Femur (tissue), 1 donor: ENCODE data around the gene ACRBP.

Experiments
- DNase-seq: peaks from one replicate; pipeline ENCODE4 v3.0.0-alpha.2; 2017

The ACRBP gene

GRCh38 chr12:6647083-6647604 is at the start of gene ACRBP:
Gene ACRBP, minus strand, starts transcription at chr12:6647432. Its CDS starts 66 bp downstream, at chr12:6647366.
- peak; percentile 76 for DNase-seq

- no peak for DNase-seq
Observed at GRCh38 chr12:6695313-6696045, 48.2 kb upstream of the ACRBP start.

DNA sequence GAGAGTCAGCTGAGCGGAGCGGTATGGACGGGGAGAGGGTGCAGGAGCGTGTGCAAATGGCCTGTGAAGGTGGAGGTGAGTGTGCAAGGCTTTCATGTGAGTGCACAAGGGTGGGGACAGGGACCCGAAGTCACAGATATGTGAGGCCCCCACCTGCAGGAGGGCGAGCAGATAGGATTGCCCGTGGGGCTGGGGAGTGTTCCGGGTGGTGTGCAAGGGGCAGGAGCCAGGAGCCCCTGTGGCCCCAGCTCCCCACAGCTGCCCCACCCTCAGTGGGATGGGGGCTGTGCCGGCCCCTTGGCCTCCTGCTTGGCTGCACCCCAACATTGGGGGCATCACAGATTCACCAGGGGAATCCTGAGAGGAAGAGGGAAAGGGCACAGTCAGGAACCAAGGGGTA is 47.5 kb upstream of the ACRBP start:
- no peak for DNase-seq

GRCh38 chr12:6693832-6694355 is 46.7 kb upstream of the ACRBP start:
- DNase-seq = no peak

- DNase-seq = no peak
Observed at GRCh38 chr12:6692888-6693287, 45.7 kb upstream of the ACRBP start.

DNA sequence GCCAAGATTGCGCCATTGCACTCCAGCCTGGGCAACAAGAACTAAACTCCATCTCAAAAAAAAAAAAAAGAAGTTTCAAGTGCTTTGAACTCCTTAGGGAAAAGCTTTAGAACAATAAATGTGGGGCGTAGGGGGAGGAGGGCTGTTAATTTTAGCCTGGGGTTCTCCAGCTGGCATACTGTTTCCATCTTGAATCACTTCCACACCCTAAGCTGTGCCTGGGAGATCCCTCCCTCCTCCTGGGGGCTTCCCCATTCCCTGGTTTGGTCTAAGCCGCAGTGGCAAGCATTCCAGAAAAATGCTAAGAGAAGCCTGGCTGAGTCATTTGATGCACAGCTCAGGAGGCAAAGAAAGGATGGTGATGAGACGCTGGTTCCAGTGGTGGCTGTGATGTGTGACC is 44.2 kb upstream of the ACRBP start:
- no peak for DNase-seq

- DNase-seq = peak; percentile 99
Observed at GRCh38 chr12:6688999-6689882, 42.0 kb upstream of the ACRBP start, which contains the start of gene ZNF384. Gene ZNF384, minus strand, starts transcription at chr12:6689375. Its CDS starts 9,855 bp downstream, at chr12:6679520.

DNA sequence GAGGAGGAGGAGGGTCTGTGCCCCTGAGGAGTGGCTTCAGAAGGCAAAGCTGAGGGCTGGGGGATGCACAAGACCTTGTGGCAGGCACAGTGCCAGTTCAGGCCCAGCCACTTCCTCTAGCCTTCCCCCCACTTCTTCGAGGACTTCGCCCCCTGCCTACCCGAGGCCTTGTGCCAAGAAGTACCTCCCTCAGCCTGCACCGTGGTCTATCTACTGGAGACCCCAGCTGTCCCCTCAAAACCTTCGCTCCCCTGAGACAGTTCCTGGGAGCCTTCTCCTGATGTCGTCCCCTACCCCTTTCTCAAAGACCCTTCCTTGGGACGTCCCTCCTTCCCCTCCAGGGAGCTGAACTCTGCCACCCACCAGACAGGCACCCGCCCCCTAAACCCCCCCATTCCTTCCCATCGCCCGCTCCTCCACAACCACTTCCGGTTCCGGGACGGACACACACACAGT is 41.3 kb upstream of the ACRBP start:
- no peak for DNase-seq

- no peak for DNase-seq
Observed at GRCh38 chr12:6685814-6686213, 38.6 kb upstream of the ACRBP start.

- no peak for DNase-seq
Observed at GRCh38 chr12:6684609-6685008, 37.4 kb upstream of the ACRBP start.

GRCh38 chr12:6676962-6677361 is 29.7 kb upstream of the ACRBP start:
- DNase-seq = no peak

DNA sequence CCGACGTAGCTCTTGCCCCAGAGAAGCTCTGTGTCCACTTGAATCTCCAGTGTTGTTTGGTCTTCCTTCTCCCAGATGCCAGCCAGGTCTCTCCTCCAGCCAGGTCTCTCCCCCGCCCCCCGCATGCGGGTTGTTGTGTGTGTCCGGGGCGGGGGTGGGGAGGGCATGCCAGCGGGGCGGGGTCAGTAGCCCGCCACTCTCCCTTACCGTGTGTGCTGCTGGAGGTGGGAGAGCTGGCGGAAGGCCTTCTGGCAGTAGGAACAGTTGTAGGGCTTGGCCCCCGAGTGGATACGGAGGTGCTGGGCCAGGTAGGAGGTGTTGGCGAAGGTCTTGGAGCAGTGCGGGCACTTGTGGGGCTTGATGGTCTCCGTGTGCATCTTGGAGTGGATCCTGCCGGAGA is 24.9 kb upstream of the ACRBP start:
- DNase-seq = no peak

GRCh38 chr12:6667559-6668210 is 20.5 kb upstream of the ACRBP start:
- DNase-seq = no peak

DNA sequence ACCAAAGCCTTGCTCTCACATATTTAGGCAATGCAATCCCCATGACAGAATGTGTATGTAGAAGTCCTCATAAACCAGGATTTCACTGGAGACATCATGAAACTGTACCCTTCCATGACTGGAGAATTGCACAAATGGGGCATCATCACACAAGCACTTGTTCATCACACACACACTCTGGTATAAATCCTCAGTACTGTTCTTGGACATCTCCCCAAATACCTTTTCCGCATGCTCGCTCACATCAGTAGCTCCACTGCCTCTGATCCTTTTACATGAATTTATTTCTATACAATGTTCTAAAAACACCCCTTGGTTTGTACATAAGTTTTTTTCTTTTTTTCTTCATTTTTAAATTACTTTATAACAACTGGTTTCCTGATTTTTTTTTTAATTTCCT is 19.0 kb upstream of the ACRBP start:
- no peak for DNase-seq

DNA sequence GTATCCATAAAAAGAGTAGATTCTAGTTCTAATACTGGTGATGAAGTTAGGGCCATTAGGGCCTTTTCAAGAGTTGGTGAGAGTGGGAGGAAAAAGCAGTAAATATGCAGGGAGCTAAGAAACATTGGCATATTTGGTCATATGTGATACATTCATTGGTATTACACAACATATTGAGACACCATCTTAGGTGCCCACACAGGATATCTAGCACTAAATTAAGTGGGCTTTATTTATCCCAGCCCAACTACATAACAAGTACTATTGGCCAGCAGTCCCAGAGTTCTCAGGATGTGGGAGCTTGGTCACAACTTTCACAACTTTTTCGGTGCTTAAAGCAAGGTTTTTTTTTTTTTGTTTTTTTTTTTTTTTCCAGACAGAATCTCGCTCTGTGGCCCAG is 17.7 kb upstream of the ACRBP start:
- DNase-seq = no peak

GRCh38 chr12:6662906-6663742 is 15.9 kb upstream of the ACRBP start, which contains the start of gene ING4:
Gene ING4, minus strand, starts transcription at chr12:6663119. Its CDS starts 18 bp downstream, at chr12:6663101.
- peak; percentile 99 for DNase-seq

DNA sequence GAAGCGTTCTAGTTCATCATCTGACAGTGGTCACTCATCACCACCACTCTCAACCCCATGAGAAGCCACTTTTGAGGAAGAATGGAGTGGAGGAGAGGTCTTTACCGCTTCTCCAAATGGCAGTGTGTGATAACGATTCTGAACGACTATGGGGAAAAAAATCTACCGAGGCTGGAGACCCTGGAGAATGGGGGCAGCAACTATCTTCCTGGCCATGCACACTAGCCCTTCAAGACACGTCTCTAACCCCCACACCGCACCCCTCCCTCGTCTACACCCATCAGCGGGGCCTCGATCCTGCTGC is 15.3 kb upstream of the ACRBP start:
- DNase-seq = no peak

DNA sequence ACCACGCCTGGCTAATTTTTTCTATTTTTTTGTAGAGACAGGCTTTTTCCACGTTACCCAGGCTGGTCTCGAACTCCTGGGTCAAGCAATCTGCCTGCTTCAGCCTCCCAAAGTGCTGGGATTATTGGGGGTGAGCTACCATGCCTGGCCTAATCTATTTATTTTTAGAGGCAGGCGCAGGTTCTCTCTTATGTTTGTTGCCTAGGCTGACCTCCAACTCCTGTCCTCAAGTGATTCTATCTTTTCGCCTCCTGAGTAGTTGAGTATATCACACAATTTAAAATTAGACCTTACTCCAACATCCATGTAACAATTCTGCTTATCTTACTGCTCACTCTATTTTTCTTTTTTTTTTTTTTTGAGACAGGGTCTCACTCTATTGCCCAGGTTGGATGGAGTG is 6.8 kb upstream of the ACRBP start:
- no peak for DNase-seq

DNA sequence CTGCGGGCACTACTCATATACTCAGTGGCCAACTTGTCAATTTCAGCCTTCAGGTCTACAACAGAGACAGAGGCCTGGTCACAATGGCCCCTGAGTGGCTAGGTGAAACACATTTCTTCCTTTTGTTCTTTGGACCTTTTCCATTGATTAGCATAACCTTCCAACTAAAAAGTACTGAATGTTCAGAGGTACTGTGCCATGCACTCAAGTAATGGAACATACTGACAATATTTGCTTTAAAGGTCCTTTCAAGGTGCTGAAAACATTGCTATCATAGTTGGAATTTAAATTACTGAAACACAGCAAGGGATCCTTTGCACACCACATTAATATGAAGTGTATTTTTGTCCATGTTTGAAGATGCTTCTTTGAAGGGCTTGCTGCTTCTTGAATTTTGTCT is 6.1 kb upstream of the ACRBP start:
- DNase-seq = no peak

- no peak for DNase-seq
Observed at GRCh38 chr12:6652391-6652790, 5.2 kb upstream of the ACRBP start.

DNA sequence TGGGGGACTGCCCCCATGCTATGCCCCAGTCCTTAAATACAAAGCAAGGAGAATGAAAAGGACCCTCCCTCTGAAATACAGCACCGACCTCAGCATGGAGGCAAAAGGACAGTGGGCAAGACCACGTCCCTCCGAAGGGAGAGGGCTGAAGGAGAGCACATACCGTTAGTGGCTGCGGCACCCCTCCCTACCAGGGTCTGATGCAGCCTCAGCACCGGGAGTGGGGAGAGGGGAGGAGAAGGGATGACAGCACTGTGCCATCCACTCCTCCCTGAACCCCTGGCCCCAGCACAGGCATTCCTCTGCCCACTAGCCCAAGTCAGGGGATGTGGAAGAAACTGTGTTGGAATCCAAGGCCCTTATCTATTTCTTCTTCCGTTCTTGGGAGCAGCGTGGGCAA is 3.6 kb upstream of the ACRBP start:
- no peak for DNase-seq
